Stimulated activated naive CD8-positive, alpha-beta T cell treated with anti-CD3 and anti-CD28 coated beads, Interleukin-15, Interleukin-2, amounts not matched to agents 100 ng/mL and 50 ng/mL, for 24 hours (primary cell): Measurements from ENCODE around the gene NT5M.

Experiments used
- H3K27ac Mint-ChIP-seq: one replicate; pipeline ENCODE4 v1.8.0; 2021; ENCODE audit warnings: mild to moderate bottlenecking, mixed read lengths
- H3K27me3 Mint-ChIP-seq: one replicate; pipeline ENCODE4 v1.8.0; 2021; ENCODE audit warnings: mixed read lengths
- H3K36me3 Mint-ChIP-seq: one replicate; pipeline ENCODE4 v1.8.0; 2021; ENCODE audit warnings: low read depth, mixed read lengths
- H3K4me1 Mint-ChIP-seq: one replicate; pipeline ENCODE4 v1.8.0; 2021; ENCODE audit warnings: low read depth, mixed read lengths
- H3K4me3 Mint-ChIP-seq: one replicate; pipeline ENCODE4 v1.8.0; 2021; ENCODE audit warnings: mild to moderate bottlenecking, mixed read lengths
- H3K9me3 Mint-ChIP-seq: one replicate; pipeline ENCODE4 v1.8.0; 2021; ENCODE audit warnings: mixed read lengths

The NT5M gene

DNA sequence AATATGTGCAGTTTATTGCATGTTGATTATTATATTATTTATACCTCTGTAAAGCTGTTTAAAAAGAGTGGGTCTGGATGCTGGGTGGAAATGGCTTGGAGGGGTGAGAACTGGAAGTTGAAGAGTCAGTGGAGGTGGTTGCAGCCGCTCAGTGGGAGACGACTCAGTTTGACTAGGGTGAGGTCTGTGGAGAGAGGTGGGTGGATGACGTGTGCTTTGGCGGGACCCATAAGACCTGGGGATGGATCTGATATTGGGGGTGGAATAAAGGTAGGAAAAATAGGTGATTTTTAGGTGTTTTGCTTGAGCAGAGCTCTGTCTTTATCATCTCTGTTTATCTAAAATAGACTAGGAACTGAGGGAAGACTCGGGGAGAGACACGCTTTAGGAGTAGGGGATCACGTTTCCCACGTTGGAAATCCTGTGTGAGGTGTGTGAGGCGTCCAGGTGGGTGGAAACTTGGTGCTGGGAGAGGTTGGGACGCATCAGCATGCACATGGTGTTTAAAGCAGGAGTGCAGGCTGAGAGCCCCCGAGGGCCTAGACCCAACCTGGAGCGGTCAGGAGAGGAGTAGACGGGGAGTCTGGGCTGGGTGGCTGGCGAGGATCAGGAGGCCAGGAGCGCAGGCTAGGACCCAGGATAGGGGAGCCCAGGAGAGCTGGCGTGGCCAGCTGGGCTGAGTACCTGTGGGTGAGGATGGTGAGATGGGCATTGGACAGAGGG, 17.2 kb downstream of the NT5M start:
- H3K27ac Mint-ChIP-seq, result no peak overlapping the region
- H3K9me3 Mint-ChIP-seq, result no peaks in the 10 kb centered on the region
- H3K4me3 Mint-ChIP-seq, result no peak overlapping the region
- no peaks in the 10 kb centered on the region for H3K27me3 Mint-ChIP-seq
- H3K4me1 Mint-ChIP-seq, result no peaks in the 10 kb centered on the region
- H3K36me3 Mint-ChIP-seq, result no peaks in the 10 kb centered on the region

DNA sequence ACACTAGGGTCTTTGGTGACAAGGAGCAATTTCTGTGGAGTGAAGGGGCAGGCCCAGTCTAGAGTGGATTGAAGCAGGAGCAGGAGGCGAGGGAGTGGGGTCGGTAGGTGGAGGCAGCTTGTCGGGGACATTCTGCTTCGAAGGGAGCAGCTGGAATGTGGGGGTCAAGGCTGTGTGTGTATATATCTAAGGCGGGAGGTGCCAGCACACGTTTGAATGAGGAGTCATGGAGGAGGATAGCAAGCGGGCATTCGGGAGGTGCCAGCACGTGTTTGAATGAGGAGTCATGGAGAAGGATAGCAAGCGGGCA, 17.7 kb downstream of the NT5M start:
- H3K4me3 Mint-ChIP-seq, result no peak overlapping the region
- H3K27ac Mint-ChIP-seq, result no peak overlapping the region
- H3K4me1 Mint-ChIP-seq, result no peaks in the 10 kb centered on the region
- no peaks in the 10 kb centered on the region for H3K9me3 Mint-ChIP-seq
- H3K27me3 Mint-ChIP-seq, result no peaks in the 10 kb centered on the region
- H3K36me3 Mint-ChIP-seq, result no peaks in the 10 kb centered on the region

GRCh38 chr17:17321356-17322025, 18.3 kb downstream of the NT5M start:
- no peaks in the 10 kb centered on the region for H3K36me3 Mint-ChIP-seq
- no peaks in the 10 kb centered on the region for H3K9me3 Mint-ChIP-seq
- H3K4me3 Mint-ChIP-seq, result no peak overlapping the region
- no peaks in the 10 kb centered on the region for H3K27me3 Mint-ChIP-seq
- H3K27ac Mint-ChIP-seq, result no peak overlapping the region
- H3K4me1 Mint-ChIP-seq, result no peaks in the 10 kb centered on the region

GRCh38 chr17:17322516-17323510, 19.6 kb downstream of the NT5M start:
- Mint-ChIP-seq H3K4me3 (no peak overlapping the region), H3K36me3 (no peaks in the 10 kb centered on the region), H3K27ac (no peak overlapping the region), H3K4me1 (no peaks in the 10 kb centered on the region), H3K27me3 (no peaks in the 10 kb centered on the region), H3K9me3 (no peaks in the 10 kb centered on the region)

DNA sequence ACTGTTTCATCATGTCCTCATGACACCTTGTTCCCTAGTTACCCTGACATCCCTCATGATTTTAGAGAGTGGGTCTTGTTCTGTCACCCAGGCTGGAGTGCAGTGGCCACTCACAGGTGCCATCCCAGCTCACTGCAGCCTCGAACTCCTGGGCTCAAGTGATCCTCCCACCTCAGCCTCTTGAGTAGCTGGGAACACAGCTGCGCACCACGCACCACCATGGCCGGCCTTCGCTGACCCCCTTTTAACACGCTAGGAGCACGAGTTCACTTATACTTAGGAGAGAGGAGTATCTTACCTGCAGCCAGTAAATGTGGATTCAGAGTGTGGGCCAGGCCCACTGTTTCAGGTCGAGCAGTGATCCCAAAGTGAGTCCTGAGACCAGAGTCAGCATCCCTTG, 21.4 kb downstream of the NT5M start:
- no peaks in the 10 kb centered on the region for H3K36me3 Mint-ChIP-seq
- no peaks in the 10 kb centered on the region for H3K27me3 Mint-ChIP-seq
- no peak overlapping the region for H3K4me3 Mint-ChIP-seq
- no peak overlapping the region for H3K27ac Mint-ChIP-seq
- H3K4me1 Mint-ChIP-seq, result no peaks in the 10 kb centered on the region
- H3K9me3 Mint-ChIP-seq, result no peaks in the 10 kb centered on the region

DNA sequence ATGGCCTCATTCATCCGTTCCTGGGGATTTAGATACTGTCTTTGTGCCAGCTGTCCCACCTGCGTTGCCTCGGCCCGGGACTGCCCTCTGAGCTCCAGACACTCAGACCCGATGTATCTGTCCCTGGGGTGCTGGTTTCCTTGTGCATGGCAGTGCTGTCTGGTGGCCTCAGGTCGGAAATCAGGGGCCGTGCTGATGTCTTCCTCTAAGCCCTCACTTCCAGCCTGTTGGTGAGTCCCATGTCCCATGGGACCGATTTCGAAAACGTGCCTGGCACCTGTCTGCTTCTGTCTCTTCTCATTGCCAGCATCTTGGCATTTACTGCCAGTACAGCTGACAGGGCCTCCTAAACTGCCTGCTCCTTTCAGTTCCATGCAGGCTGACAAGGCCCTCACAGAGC, 22.1 kb downstream of the NT5M start:
- no peak overlapping the region for H3K4me3 Mint-ChIP-seq
- no peaks in the 10 kb centered on the region for H3K27me3 Mint-ChIP-seq
- H3K27ac Mint-ChIP-seq, result no peak overlapping the region
- H3K4me1 Mint-ChIP-seq, result no peaks in the 10 kb centered on the region
- H3K9me3 Mint-ChIP-seq, result no peaks in the 10 kb centered on the region
- no peaks in the 10 kb centered on the region for H3K36me3 Mint-ChIP-seq

DNA sequence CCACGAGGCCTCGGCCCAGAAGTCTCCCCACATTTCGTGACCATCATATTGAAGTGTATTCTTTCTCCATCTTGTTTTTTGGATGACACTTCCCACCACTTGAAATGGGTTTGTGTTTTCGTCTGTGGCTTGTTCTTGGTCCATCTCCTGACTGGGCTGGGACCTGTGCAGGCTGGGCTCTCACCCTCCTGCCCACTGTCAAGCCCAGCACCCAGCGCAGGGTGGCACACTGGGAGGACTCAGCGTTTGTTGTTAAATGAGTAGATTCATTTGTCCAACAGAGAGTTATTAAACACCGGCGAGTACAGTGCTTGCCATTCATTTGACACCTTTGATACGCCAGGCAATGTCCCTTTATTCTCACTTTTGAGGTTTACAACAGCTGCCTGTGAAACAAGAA, 22.6 kb downstream of the NT5M start:
- no peaks in the 10 kb centered on the region for H3K9me3 Mint-ChIP-seq
- no peak overlapping the region for H3K27ac Mint-ChIP-seq
- H3K27me3 Mint-ChIP-seq, result no peaks in the 10 kb centered on the region
- H3K4me1 Mint-ChIP-seq, result no peaks in the 10 kb centered on the region
- H3K36me3 Mint-ChIP-seq, result no peaks in the 10 kb centered on the region
- H3K4me3 Mint-ChIP-seq, result no peak overlapping the region

DNA sequence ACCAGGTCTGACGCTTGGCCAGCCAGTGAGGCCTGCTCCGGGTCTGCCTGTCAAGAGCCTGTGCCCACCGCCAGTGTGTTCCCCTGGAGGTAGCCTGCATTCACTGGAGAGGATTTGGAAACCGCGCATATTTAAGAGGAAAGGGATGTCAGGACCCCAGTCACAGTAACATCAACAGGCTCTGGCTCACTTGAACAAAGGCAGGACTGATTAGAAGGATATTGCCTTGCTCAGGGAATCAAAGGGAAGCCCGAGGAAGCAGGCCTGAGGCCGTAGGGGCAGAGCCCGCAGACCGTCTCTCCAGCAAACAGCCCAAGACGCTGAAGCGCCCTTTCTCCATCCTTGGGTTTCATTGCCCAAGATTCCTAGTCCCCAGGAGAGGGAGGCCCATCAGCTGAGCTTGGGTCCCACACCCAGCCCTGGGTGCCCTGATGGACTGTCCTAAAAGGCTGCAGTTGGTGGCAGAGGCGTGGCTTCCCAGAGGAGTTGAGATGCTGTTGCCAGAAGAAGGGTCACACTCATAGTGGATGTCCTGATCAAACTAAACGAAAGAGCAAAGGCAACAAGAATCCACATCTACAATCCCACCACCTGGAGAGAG, 23.2 kb downstream of the NT5M start:
- no peaks in the 10 kb centered on the region for H3K27me3 Mint-ChIP-seq
- H3K27ac Mint-ChIP-seq, result no peak overlapping the region

DNA sequence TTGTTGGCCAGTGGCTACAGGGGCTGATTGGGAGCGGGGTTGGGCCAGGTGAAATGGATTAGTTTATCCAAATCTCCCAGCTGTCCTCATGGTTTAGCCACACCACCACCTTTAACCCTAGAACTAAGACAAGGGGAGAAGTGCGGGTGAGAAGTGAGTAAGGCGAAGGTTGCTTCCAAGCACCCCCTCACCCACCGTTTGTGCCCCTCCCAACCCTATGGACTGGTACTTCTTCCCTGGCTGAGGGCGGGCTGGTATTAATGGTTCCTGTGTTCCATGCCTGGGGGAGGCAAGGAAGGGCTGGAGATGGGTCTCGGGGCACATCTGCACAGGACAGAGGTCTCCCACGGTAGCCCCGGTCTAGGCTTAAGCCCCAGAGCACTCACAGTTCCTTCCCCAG, 25.1 kb downstream of the NT5M start:
- Mint-ChIP-seq H3K27ac (no peak overlapping the region), H3K36me3 (no peaks in the 10 kb centered on the region), H3K27me3 (no peaks in the 10 kb centered on the region), H3K4me3 (no peak overlapping the region), H3K4me1 (no peaks in the 10 kb centered on the region), H3K9me3 (no peaks in the 10 kb centered on the region)

More for the DNA sequence above, 23.2 kb downstream of the NT5M start:
- H3K4me1 Mint-ChIP-seq, result no peaks in the 10 kb centered on the region
- H3K9me3 Mint-ChIP-seq, result no peaks in the 10 kb centered on the region
- no peaks in the 10 kb centered on the region for H3K36me3 Mint-ChIP-seq
- no peak overlapping the region for H3K4me3 Mint-ChIP-seq

- H3K9me3 Mint-ChIP-seq, result no peaks in the 10 kb centered on the region
- H3K27me3 Mint-ChIP-seq, result no peaks in the 10 kb centered on the region
- H3K36me3 Mint-ChIP-seq, result no peaks in the 10 kb centered on the region
- no peak overlapping the region for H3K27ac Mint-ChIP-seq
- H3K4me3 Mint-ChIP-seq, result no peak overlapping the region
- no peaks in the 10 kb centered on the region for H3K4me1 Mint-ChIP-seq
Measured at GRCh38 chr17:17341452-17341851, 38.3 kb downstream of the NT5M start.

GRCh38 chr17:17342242-17342945, 39.2 kb downstream of the NT5M start:
- Mint-ChIP-seq H3K27ac (no peak overlapping the region), H3K4me1 (no peaks in the 10 kb centered on the region), H3K9me3 (no peaks in the 10 kb centered on the region), H3K36me3 (no peaks in the 10 kb centered on the region), H3K4me3 (no peak overlapping the region), H3K27me3 (no peaks in the 10 kb centered on the region)

- Mint-ChIP-seq H3K36me3 (no peaks in the 10 kb centered on the region), H3K27ac (no peak overlapping the region), H3K4me3 (no peak overlapping the region), H3K4me1 (no peaks in the 10 kb centered on the region), H3K9me3 (no peaks in the 10 kb centered on the region), H3K27me3 (no peaks in the 10 kb centered on the region)
Measured at GRCh38 chr17:17343160-17343735, 40.1 kb downstream of the NT5M start.

- H3K27me3 Mint-ChIP-seq, result no peaks in the 10 kb centered on the region
- no peaks in the 10 kb centered on the region for H3K36me3 Mint-ChIP-seq
- H3K4me3 Mint-ChIP-seq, result no peak overlapping the region
- H3K27ac Mint-ChIP-seq, result no peak overlapping the region
- H3K9me3 Mint-ChIP-seq, result no peaks in the 10 kb centered on the region
- H3K4me1 Mint-ChIP-seq, result no peaks in the 10 kb centered on the region
Measured at GRCh38 chr17:17343896-17344506, 40.8 kb downstream of the NT5M start.
